BLaER1 treated with 17β-estradiol and CSF1 and Interleukin-3, amounts not matched to agents 10 nM and 100 nM (cell line): ENCODE results near the gene MAD1L1.

Experiments used
- H3K27ac ChIP-seq, 11 experiments: shearing (Covaris generic); formaldehyde crosslinking; 2 replicates each; pipeline ENCODE4 v1.8.1; 2022
- H3K27me3 ChIP-seq, 11 experiments: shearing (Covaris generic); formaldehyde crosslinking; 2 replicates each; pipeline ENCODE4 v1.8.1; 2022
- H3K36me3 ChIP-seq, 11 experiments: shearing (Covaris generic); formaldehyde crosslinking; 2 replicates each; pipeline ENCODE4 v1.8.1; 2022
- H3K4me1 ChIP-seq, 10 experiments: shearing (Covaris generic); formaldehyde crosslinking; 2 replicates each; pipeline ENCODE4 v1.8.1; 2022
- H3K4me2 ChIP-seq, 11 experiments: shearing (Covaris generic); formaldehyde crosslinking; 2 replicates each; pipeline ENCODE4 v1.8.1; 2022
- H3K4me3 ChIP-seq, 10 experiments: shearing (Covaris generic); formaldehyde crosslinking; 2 replicates each; pipeline ENCODE4 v1.8.1; 2022
- H3K9ac ChIP-seq, 11 experiments: shearing (Covaris generic); formaldehyde crosslinking; 2 replicates each; pipeline ENCODE4 v1.8.1; 2022
- H3K9me3 ChIP-seq, 11 experiments: shearing (Covaris generic); formaldehyde crosslinking; replicated peaks in 1 of 11; 2 replicates each; pipeline ENCODE4 v1.8.1; 2022
- H4K20me1 ChIP-seq, 11 experiments: shearing (Covaris generic); formaldehyde crosslinking; 2 replicates each; pipeline ENCODE4 v1.8.1; 2022
- Cebpa-rat ChIP-seq, 11 experiments: shearing (Covaris generic); IDR thresholded peaks; 2 replicates each; pipeline ENCODE4 v1.8.1; 2022

Gene MAD1L1

GRCh38 chr7:2098056-2098455, 134.7 kb downstream of the MAD1L1 start:
- H3K27ac ChIP-seq = peak overlapping the region in 3 of 11 experiments; percentile 18 to 72 (median 70); a peak in 6 of 22 replicates
- no peak overlapping the region for H3K4me3 ChIP-seq
- no peaks in the 10 kb centered on the region for H3K9me3 ChIP-seq
- peaks cover 0 to 30% (median 14%) of the 10 kb centered on the region in 11 experiments; a peak in 12 of 22 replicates for H3K36me3 ChIP-seq
- peaks cover 67 to 100% (median 98%) of the 10 kb centered on the region in 11 experiments for H4K20me1 ChIP-seq
- no peak for TF ChIP-seq Cebpa-rat (IDR thresholded peaks at IDR 0.05)
- H3K9ac ChIP-seq = peak overlapping the region in 4 of 11 experiments; percentile 22 to 63 (median 58); a peak in 7 of 22 replicates
- H3K4me1 ChIP-seq = peaks cover 43 to 100% (median 94%) of the 10 kb centered on the region in 10 experiments
- H3K4me2 ChIP-seq = peak overlapping the region; percentile 79 to 96 (median 88)
- peaks cover 0 to 34% (median 0%) of the 10 kb centered on the region in 11 experiments; a peak in 8 of 22 replicates for H3K27me3 ChIP-seq

- Histone ChIP-seq H3K4me2 (peak overlapping the region; percentile 79 to 96 (median 88)), H3K9ac (peak overlapping the region in 4 of 11 experiments; percentile 22 to 63 (median 58); a peak in 5 of 22 replicates)
These were observed 135.3 kb downstream of the MAD1L1 start for GRCh38 chr7:2097492-2097891.

GRCh38 chr7:2096692-2097387, 135.9 kb downstream of the MAD1L1 start:
- Histone ChIP-seq H4K20me1 (peaks cover 67 to 100% (median 87%) of the 10 kb centered on the region in 11 experiments), H3K4me1 (peaks cover 41 to 88% (median 84%) of the 10 kb centered on the region in 10 experiments), H3K36me3 (peaks cover 0 to 30% (median 15%) of the 10 kb centered on the region in 11 experiments; a peak in 13 of 22 replicates), H3K9me3 (peaks cover 0 to 4% (median 0%) of the 10 kb centered on the region in 11 experiments; a peak in 3 of 22 replicates), H3K4me2 (peak overlapping the region; percentile 79 to 96 (median 88)), H3K4me3 (no peak overlapping the region), H3K27ac (no peak overlapping the region; a peak in 1 of 22 replicates), H3K27me3 (peaks cover 0 to 34% (median 0%) of the 10 kb centered on the region in 11 experiments; a peak in 8 of 22 replicates), H3K9ac (peak overlapping the region in 4 of 11 experiments; percentile 10 to 63 (median 38); a peak in 4 of 22 replicates)
- no peak for TF ChIP-seq Cebpa-rat (IDR thresholded peaks at IDR 0.05)

More at GRCh38 chr7:2097492-2097891, 135.3 kb downstream of the MAD1L1 start:
- no peak for TF ChIP-seq Cebpa-rat (IDR thresholded peaks at IDR 0.05)
- Histone ChIP-seq H3K4me3 (no peak overlapping the region), H4K20me1 (peaks cover 67 to 100% (median 93%) of the 10 kb centered on the region in 11 experiments), H3K9me3 (no peaks in the 10 kb centered on the region), H3K4me1 (peaks cover 41 to 94% (median 89%) of the 10 kb centered on the region in 10 experiments), H3K27ac (peak overlapping the region in 3 of 11 experiments; percentile 18 to 72 (median 70); a peak in 3 of 22 replicates), H3K27me3 (peaks cover 0 to 34% (median 0%) of the 10 kb centered on the region in 11 experiments; a peak in 8 of 22 replicates), H3K36me3 (peaks cover 0 to 30% (median 13%) of the 10 kb centered on the region in 11 experiments; a peak in 12 of 22 replicates)

GRCh38 chr7:2095436-2095835, 137.3 kb downstream of the MAD1L1 start:
- Histone ChIP-seq H3K9me3 (peaks cover 0 to 6% (median 0%) of the 10 kb centered on the region in 11 experiments; a peak in 3 of 22 replicates), H3K4me2 (peak overlapping the region in 9 of 11 experiments; percentile 10 to 96 (median 88); a peak in 15 of 22 replicates), H4K20me1 (peaks cover 63 to 94% (median 76%) of the 10 kb centered on the region in 11 experiments), H3K27me3 (peaks cover 0 to 28% (median 0%) of the 10 kb centered on the region in 11 experiments; a peak in 8 of 22 replicates), H3K27ac (no peak overlapping the region; a peak in 1 of 22 replicates), H3K4me1 (peaks cover 40 to 74% (median 70%) of the 10 kb centered on the region in 10 experiments), H3K9ac (peak overlapping the region in 3 of 11 experiments; percentile 23 to 39 (median 35); a peak in 1 of 22 replicates), H3K36me3 (peaks cover 4 to 44% (median 27%) of the 10 kb centered on the region in 11 experiments; a peak in 20 of 22 replicates), H3K4me3 (no peak overlapping the region)
- TF ChIP-seq Cebpa-rat (IDR thresholded peaks at IDR 0.05) = no peak

- Histone ChIP-seq H3K4me2 (peak overlapping the region in 6 of 11 experiments; percentile 2 to 56 (median 31); a peak in 7 of 22 replicates), H3K27ac (no peak overlapping the region), H3K9me3 (peaks cover 0 to 6% (median 0%) of the 10 kb centered on the region in 11 experiments; a peak in 3 of 22 replicates), H3K4me1 (peaks cover 31 to 66% (median 62%) of the 10 kb centered on the region in 10 experiments), H3K4me3 (no peak overlapping the region), H3K9ac (no peak overlapping the region), H4K20me1 (peaks cover 57 to 94% (median 72%) of the 10 kb centered on the region in 11 experiments), H3K27me3 (peaks cover 0 to 20% (median 0%) of the 10 kb centered on the region in 11 experiments; a peak in 7 of 22 replicates), H3K36me3 (peaks cover 10 to 51% (median 34%) of the 10 kb centered on the region in 11 experiments; a peak in 21 of 22 replicates)
- no peak for TF ChIP-seq Cebpa-rat (IDR thresholded peaks at IDR 0.05)
These were observed 138.2 kb downstream of the MAD1L1 start for GRCh38 chr7:2094454-2095045.

- no peak overlapping the region for H3K4me3 ChIP-seq
- no peak for TF ChIP-seq Cebpa-rat (IDR thresholded peaks at IDR 0.05)
- no peak overlapping the region for H3K27ac ChIP-seq
- H3K4me2 ChIP-seq = peak overlapping the region in 9 of 11 experiments; percentile 28 to 56 (median 44); a peak in 16 of 22 replicates
- peaks cover 26 to 64% (median 58%) of the 10 kb centered on the region in 10 experiments for H3K4me1 ChIP-seq
- 0 out of 22 replicates have a peak overlapping the region, but pooled peaks of 1 of the 11 experiments have one; percentile 23 for H3K9ac ChIP-seq
- H3K27me3 ChIP-seq = peaks cover 0 to 16% (median 0%) of the 10 kb centered on the region in 11 experiments; a peak in 7 of 22 replicates
- peaks cover 53 to 94% (median 68%) of the 10 kb centered on the region in 11 experiments for H4K20me1 ChIP-seq
- peaks cover 14 to 51% (median 34%) of the 10 kb centered on the region in 11 experiments; a peak in 21 of 22 replicates for H3K36me3 ChIP-seq
- peaks cover 0 to 6% (median 0%) of the 10 kb centered on the region in 11 experiments; a peak in 3 of 22 replicates for H3K9me3 ChIP-seq
These were observed 138.9 kb downstream of the MAD1L1 start for GRCh38 chr7:2093843-2094220.

GRCh38 chr7:2093215-2093842, 139.4 kb downstream of the MAD1L1 start:
- Histone ChIP-seq H3K4me1 (peaks cover 26 to 64% (median 58%) of the 10 kb centered on the region in 10 experiments), H3K36me3 (peaks cover 15 to 51% (median 34%) of the 10 kb centered on the region in 11 experiments; a peak in 21 of 22 replicates), H3K27me3 (peaks cover 0 to 11% (median 0%) of the 10 kb centered on the region in 11 experiments; a peak in 6 of 22 replicates), H3K27ac (no peak overlapping the region), H3K9me3 (peaks cover 0 to 6% (median 0%) of the 10 kb centered on the region in 11 experiments; a peak in 3 of 22 replicates), H3K9ac (0 out of 22 replicates have a peak overlapping the region, but pooled peaks of 1 of the 11 experiments have one; percentile 23), H3K4me3 (no peak overlapping the region), H4K20me1 (peaks cover 53 to 94% (median 68%) of the 10 kb centered on the region in 11 experiments), H3K4me2 (peak overlapping the region in 9 of 11 experiments; percentile 28 to 56 (median 44); a peak in 16 of 22 replicates)
- no peak for TF ChIP-seq Cebpa-rat (IDR thresholded peaks at IDR 0.05)
